Suppressor macrophage treated with lipopolysaccharide for 4 hours (primary cell): Measurements from ENCODE around the gene SLC5A8.
A peak's percentile ranks its signal among the peaks of the same experiment; 100 is the strongest.
"Not testable (repeated sequence)": the region's sequence is repeated elsewhere in the genome, so short reads cannot be mapped to it uniquely, and the experiment has no call there.

ENCODE experiments used
- DNase-seq: peaks from one replicate; pipeline ENCODE4 v3.0.0-alpha.2; 2020

SLC5A8 gene

DNA sequence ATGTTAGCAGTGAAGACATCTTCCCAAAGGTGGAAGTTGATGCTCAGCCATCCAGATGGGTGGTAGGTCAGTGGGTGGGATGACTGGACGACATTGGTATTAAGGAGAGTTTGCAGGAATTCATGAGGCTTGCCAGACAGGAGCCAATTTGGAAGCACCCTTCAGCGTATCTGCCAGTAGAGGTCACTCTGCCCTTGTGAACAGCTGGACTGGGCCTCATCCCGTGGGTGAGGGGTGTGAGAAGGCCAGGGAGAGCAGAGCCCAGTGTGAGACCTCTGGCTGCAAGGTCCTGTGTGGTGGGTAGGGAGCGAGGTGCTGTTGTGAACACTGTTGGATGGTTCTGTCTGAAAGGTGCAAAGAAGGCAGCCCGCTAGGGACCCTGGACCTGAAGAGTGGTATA is 37.7 kb downstream of the SLC5A8 start:
- peak; percentile 9 for DNase-seq

DNA sequence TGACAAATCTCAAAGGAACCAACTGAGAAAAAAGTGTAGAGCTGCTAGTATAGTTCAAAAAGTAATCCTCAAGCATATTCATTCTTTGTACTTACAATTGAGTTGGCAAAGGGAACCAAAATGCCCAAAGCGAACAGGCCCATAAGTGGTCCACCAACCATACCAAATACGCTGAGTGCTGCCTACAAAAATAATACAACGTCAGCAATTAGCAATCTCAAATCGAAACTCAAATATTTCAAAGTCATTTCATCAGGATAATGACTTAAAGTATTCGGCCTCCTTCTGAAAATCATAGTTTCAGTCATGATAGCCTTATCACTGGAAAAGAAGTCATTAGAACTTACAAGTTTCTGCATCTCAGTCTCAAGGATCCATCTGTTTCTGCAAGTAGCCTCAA is 42.0 kb downstream of the SLC5A8 start:
- DNase-seq: no peak

DNA sequence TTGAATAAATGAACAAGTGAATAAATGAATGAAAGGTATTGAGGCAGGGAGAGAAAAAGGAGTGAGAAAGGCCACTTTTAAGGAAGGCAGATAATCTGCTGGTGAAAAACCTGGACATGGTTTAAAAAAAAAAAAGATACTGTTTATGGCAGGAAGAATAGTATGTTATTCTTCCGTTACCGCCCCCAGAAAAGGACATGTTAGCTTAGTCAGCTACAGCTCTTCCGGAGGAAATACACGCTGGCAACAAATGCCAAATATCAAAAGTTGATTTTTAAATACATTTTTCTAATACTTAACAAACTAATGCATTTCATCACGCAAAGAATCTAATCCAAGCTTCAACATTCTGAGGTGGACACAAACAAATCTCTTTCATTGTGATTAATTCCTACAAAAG is 43.2 kb downstream of the SLC5A8 start:
- no peak for DNase-seq

DNA sequence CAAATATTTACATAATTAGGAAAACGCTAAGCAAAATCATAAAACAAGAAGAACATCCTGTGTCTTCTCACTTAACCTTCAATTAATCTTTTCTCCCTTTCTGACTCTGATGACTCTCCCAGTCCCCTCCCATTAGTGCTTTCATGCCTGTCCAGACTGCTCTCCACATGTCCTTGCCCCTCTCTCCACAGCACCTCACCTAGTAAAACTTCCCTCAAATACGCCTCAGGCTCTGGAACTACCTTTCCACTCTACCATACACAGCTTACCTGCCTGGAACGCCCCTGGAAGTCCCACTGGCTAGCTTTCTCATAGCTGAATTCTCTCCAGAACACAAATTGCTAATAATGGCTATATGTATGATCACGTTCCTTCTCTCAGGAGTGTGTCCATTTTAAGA is 44.7 kb downstream of the SLC5A8 start:
- DNase-seq: no peak

DNA sequence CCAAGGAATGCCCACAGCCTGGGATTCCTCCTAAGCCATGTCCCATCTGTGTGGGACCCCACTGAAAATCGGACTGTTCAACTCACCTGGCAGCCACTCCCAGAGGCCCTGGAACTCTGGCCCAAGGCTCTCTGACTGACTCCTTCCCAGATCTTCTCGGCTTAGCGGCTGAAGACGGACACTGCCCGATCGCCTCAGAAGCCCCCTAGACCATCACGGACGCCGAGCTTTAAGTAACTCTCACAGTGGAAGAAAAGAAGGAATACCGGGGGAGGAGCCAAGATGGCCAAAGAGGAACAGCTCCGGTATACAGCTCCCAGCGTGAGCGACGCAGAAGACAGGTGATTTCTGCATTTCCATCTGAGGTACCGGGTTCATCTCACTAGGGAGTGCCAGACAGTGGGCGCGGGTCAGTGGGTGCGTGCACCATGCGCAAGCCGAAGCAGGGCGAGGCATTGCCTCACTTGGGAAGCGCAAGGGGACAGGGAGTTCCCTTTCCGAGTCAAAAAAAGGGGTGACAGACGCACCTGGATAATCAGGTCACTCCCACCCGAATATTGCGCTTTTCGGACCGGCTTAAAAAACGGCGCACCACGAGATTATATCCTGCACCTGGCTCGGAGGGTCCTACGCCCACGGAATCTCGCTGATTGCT is 64.1 kb downstream of the SLC5A8 start:
- not testable (repeated sequence) for DNase-seq

DNA sequence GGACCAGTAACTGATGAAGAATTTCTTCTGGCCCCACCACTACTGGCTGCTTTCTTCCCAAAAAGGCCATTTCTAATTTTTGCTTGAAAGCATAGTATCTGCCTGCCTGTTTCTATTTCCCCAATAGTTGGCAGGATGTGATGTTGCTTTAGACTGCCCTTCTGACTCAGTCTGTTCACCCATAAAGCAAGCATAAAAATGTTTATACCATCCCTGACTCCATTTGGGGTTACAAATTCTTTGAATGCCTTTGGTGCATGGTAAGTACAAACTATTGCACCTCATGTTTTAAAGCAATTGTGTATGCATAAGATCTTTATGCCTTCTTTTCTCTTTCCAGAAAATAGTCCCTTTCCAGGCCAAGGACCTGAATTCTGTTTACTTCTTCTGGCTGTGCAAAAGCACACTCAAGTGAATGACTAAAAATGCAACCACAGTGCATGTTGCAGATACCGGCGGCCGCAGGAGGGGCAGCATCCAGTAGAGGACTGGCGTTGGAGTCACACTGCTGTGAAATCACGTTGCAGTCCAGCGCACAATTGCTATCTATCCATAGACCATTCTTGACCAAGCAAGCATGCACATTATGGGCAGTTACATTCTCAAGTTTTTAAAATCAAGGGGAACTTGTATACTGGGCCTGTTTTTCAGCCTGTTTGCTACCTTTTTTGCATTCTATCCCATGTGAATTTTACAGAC is 82.4 kb downstream of the SLC5A8 start:
- DNase-seq: no peak

DNA sequence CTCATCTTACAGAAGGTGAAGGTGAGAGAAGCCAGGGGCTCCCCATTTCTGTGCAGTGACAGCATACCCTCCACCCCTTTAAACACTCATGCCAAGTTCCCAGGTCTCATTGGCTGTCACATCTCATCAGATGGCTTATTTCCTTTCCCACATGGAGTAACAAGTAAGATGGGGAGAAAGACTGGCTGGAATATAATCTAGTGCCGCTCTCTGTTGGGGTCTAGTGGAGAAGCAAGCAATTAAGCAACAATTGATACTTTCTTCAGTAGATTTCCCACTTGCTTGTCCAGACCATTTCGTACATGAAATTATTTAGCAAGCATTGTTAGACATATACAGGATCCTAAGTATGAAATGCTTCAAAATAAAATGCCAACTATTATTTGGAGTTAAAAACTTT is 92.2 kb downstream of the SLC5A8 start:
- no peak for DNase-seq

DNA sequence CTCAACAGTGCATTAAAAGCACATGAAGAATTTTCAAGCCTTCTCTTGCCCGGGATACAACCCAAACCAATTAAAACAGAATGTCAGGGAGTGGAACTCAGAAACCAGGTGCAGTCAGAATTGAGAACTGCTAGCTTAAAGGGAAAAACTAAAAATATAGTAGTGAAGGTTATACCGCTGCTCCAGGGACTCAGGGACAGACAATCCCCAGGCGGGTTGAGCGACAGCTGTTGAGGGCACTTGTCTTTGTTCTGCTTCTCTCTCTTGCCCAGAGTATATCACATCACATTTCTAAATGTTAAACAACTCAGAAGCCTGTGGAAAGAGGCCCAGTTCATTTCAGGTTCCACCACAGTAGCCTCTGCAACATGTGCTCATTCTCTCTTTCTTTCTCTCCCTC is 93.1 kb downstream of the SLC5A8 start:
- no peak for DNase-seq

DNA sequence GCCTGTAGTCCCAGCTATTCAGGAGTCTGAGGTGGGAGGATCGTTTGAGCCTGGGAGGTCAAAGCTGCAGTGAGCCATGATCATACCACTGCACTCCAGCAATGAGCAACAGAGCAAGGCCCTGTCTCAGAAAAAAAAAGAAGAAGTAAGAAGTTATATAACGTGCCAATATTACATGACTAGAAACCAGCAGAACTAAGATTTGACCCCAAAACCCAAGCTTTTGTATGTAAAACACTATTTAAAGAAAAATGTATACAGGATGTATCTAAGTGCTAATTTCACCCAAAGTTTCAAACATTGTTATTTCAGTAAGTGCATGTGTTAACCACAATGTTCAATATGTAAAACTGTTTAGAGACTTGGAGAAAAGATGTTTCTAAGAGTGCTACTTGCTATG is 94.7 kb downstream of the SLC5A8 start:
- DNase-seq: no peak

DNA sequence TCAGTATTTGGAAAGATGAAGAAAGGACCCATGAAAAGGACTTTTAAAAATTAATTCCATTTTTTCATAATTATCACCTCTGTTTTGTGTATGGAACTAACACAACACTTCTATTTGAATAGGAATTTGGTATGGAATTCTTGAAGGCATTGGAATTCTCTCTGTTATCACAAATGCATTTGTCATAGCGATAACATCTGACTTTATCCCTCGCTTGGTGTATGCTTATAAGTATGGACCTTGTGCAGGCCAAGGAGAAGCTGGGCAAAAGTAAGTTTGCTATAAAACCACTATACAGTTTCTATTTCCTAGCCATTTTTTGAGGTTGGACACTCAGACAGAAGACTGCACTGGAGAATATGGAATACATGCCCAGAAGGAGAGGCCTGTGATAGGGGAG is 98.6 kb downstream of the SLC5A8 start:
- no peak for DNase-seq

DNA sequence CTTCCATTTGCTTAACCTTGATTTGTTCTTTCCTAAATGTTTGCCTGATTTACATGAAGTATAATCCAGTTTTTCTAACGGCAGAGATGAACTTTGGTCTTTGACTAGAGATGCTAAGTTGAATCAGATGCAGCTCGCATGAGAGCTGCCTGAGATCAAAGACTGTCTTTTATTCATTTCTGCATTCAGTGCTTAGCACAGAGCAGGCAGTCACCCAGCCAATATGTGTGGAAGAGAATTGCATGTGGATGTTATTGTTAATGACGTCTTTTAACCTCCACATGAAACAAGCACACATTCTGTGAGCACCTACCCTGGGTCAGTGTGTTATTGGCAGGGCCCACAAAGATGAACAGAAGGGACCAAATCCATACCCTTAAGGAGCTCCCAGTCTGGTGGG is 99.2 kb downstream of the SLC5A8 start:
- DNase-seq: no peak

DNA sequence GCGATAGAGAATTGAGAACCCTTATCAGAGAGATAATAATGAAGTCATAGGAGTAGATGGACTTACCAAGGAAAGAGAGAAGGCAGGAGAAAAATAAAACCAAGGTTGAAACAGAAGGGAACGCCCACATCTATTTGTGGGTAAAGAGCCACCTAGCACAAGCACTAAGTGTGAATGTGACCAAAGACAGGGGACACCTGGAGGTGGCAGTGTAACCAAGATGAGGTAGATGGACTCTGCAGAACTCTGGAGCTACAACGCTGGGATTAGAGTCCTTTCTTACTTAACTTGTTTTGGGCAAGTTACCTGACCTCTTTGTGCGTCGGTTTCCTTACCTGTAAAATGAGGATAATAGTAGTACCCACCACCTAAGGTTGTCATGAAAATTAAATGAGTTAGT is 101.9 kb downstream of the SLC5A8 start:
- DNase-seq: no peak

DNA sequence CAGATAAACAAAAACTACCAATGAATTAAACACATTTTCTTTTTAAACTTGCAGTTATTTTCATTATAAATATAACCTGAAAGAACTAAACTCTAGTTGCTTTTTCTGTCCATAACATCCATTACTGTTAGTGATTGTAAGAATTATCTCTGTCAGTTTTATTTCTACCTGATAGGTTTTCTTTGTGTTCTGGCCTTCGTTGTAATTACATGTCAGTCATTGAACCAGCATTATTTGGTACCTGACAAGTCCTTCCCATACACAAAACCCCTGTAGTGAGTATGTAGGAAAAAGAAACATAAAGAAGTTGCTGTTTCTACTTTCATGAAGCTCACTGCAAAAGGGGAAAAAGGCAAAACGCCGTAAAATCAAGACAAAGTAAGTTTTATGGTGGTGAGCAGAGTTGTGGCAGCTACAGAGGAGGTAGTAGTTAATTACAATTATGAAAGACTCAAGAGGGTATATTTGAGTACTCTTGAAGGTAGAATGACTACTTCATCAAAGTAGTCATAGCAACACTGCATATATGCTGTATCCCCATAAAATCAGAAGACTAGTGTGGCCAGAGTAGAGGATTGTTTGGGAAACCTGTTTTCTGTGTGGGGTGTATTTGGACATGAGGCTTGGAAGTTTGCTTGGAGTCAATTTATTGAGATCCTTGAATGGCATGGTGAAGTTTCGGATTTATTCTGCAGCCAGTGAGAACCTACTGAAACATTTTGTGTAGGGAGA is 102.8 kb downstream of the SLC5A8 start:
- DNase-seq: no peak
